GM12878 (cell line): ENCODE data around the gene TNRC6B. TPM values are rescaled to one million over a fixed set of nuclear protein-coding genes. Genes with fewer than 3 reads are reported as not detected.

Source experiments
- ATAC-seq: fragments of 200-7000 bp; cut with Tn5 transposase; 3 replicates; pipeline ENCODE4 v1.9.1; 2020; ENCODE audit warnings: mild to moderate bottlenecking, moderate library complexity
- BruUV-seq: library from RNA; stranded (reverse); fragments of 400-500 nt; replicated peaks from 2 replicates; lab custom pipeline; 2021; lab: Mats Ljungman, UMichigan
- CTCF ChIA-PET: fragments of 300-600 bp; sonication (Branson Sonifier 250); formaldehyde crosslinking; extraction: SDS; loops from one replicate; lab custom pipeline; 2021; ENCODE audit warnings: inconsistent platforms; lab: Yijun Ruan, JAX
- POLR2A ChIA-PET: fragments of 350-600 bp; formaldehyde crosslinking; extraction: SDS; loops from one replicate; lab custom pipeline; 2021; ENCODE audit warnings: inconsistent platforms; lab: Charles Lee
- RAD21 ChIA-PET: fragments of 300-600 bp; sonication (Branson Sonifier 250); formaldehyde crosslinking; loops from one replicate; lab custom pipeline; 2023; ENCODE audit warnings: antibody characterized with exemption; ENCODE audit not compliant: unreplicated experiment; lab: Charles Lee
- SMC1A ChIA-PET: fragments of 300-600 bp; sonication (Branson Sonifier 250); formaldehyde crosslinking; loops from one replicate; lab custom pipeline; 2023; ENCODE audit not compliant: unreplicated experiment, uncharacterized antibody; lab: Charles Lee
- DNase-seq: peaks from one replicate; pipeline ENCODE4 v3.0.0-alpha.2; 2011; ENCODE audit warnings: low read depth, low spot score
- FAIRE-seq: peaks from 3 replicates; lab custom pipeline; 2011; peaks lifted over from hg19 to GRCh38; lab: Jason Lieb, UNC
- H2AFZ ChIP-seq: 2 replicates; pipeline ENCODE4 v1.6.0; 2011; ENCODE audit warnings: low read depth, low read length, control low read depth; ENCODE audit not compliant: control insufficient read depth
- H3K27ac ChIP-seq: 2 replicates; pipeline ENCODE4 v1.5.1; 2011; ENCODE audit warnings: control low read depth; ENCODE audit not compliant: control insufficient read depth, insufficient read depth
- H3K27me3 ChIP-seq, 2 experiments: replicated peaks in 1 of 2; 2 replicates each; pipeline versions ENCODE4 v1.6.0 to v1.6.1; 2011; ENCODE audit warnings: low read length in 1 of 2; ENCODE audit not compliant: control insufficient read depth in 2 of 2, insufficient read depth in 2 of 2
- H3K36me3 ChIP-seq, 2 experiments: 2 replicates each; pipeline ENCODE4 v1.5.1; 2011; ENCODE audit warnings: low read length in 1 of 2; ENCODE audit not compliant: control insufficient read depth in 2 of 2, insufficient read depth in 2 of 2
- H3K4me1 ChIP-seq: 2 replicates; pipeline ENCODE4 v1.6.1; 2011; ENCODE audit warnings: mild to moderate bottlenecking, low read length, moderate library complexity, mixed read lengths; ENCODE audit not compliant: control insufficient read depth, insufficient read depth
- H3K4me2 ChIP-seq: 2 replicates; pipeline ENCODE4 v1.6.0; 2011; ENCODE audit warnings: control low read depth; ENCODE audit not compliant: control insufficient read depth, insufficient read depth
- H3K4me3 ChIP-seq: fragments of 200-600 bp; sonication (generic); 2 replicates; pipeline ENCODE4 v1.5.1; 2016
- H3K79me2 ChIP-seq: 2 replicates; pipeline ENCODE4 v1.6.0; 2011; ENCODE audit warnings: low read length; ENCODE audit not compliant: control insufficient read depth, insufficient read depth
- H3K9ac ChIP-seq: 2 replicates; pipeline ENCODE4 v1.8.0; 2011; ENCODE audit warnings: low read length, control low read depth, mixed read lengths; ENCODE audit not compliant: control insufficient read depth, insufficient read depth
- H3K9me3 ChIP-seq: replicated peaks from 3 replicates; pipeline ENCODE4 v1.5.1; 2011; ENCODE audit warnings: mild to moderate bottlenecking, low read length; ENCODE audit not compliant: control insufficient read depth, insufficient read depth
- H4K20me1 ChIP-seq: 2 replicates; pipeline ENCODE4 v1.6.0; 2011; ENCODE audit not compliant: control insufficient read depth, insufficient read depth
- CBX5 ChIP-seq: sonication (generic); IDR thresholded peaks from 2 replicates; pipeline ENCODE4 v1.6.1; 2016; ENCODE audit warnings: low read depth, moderate library complexity, mild to moderate bottlenecking, inconsistent platforms
- ETV6 ChIP-seq, 2 experiments: fragments of 450-650 bp in 1 of 2; IDR thresholded peaks in 1 of 2; conservative IDR thresholded peaks in 1 of 2; 2 replicates each; pipeline ENCODE4 v1.6.1; 2014; ENCODE audit warnings: antibody characterized with exemption in 1 of 2, borderline replicate concordance in 1 of 2, low read depth in 1 of 2, mild to moderate bottlenecking in 1 of 2, moderate library complexity in 1 of 2
- PAX5 ChIP-seq: IDR thresholded peaks from 2 replicates; pipeline ENCODE4 v1.6.1; 2011; ENCODE audit warnings: low read depth, low read length, borderline replicate concordance
- POU2F2 ChIP-seq: IDR thresholded peaks from 3 replicates; pipeline ENCODE4 v1.6.1; 2011; ENCODE audit warnings: low read depth, mild to moderate bottlenecking, low read length, borderline replicate concordance
- TCF12 ChIP-seq: IDR thresholded peaks from 2 replicates; pipeline ENCODE4 v1.6.1; 2011; ENCODE audit warnings: low read depth, mild to moderate bottlenecking, low read length
- ZNF24 ChIP-seq: fragments of 450-650 bp; IDR thresholded peaks from 2 replicates; pipeline ENCODE4 v1.6.1; 2017; ENCODE audit warnings: antibody characterized with exemption, mild to moderate bottlenecking
- ZNF384 ChIP-seq: IDR thresholded peaks from 2 replicates; pipeline ENCODE4 v1.6.1; 2012; ENCODE audit warnings: low read depth, mild to moderate bottlenecking, low read length, improper control_type of control experiment, borderline replicate concordance
- WGBS: methylation state at CpG from one replicate; pipeline ENCODE4 v1.1.6; 2016; ENCODE audit warnings: low lambda C conversion rate; ENCODE audit not compliant: insufficient replicate concordance, insufficient coverage; ENCODE audit errors: missing lambda C conversion rate; 5-methylcytosine and 5-hydroxymethylcytosine counted together
- in situ Hi-C: fragments of 300-500 bp; cut with MboI; formaldehyde crosslinking; loops from 9 replicates; pipeline ENCODE4 v1.14.3; 2018; ENCODE audit warnings: mixed read lengths
- intact Hi-C: fragments of 100-400 bp; cut with micrococcal nuclease; formaldehyde crosslinking; loops from one replicate; pipeline ENCODE4 v1.14.2; 2022; ENCODE audit not compliant: unreplicated experiment
- polyA plus RNA-seq, 11 experiments: library from polyadenylated mRNA; depleted of rRNA in 4 of 11; unstranded in 6 of 11; stranded (reverse) in 5 of 11; fragments of >200 nt; fragmentation: Nextera tagmentation in 4 of 11; fragmentation: Illumina TruSeq in 1 of 11; extraction: Ambion mirVana in 4 of 11; extraction: Trizol in 1 of 11; gene quantifications; 1 replicate in 1 of 11; 2 replicates in 10 of 11; pipeline versions ENCODE4 v1.2.1 to v1.2.3, GENCODE V29; 2011 to 2016; ENCODE audit warnings: inconsistent platforms in 2 of 11, missing spikeins in 2 of 11, low read depth in 1 of 11
- total RNA-seq, 4 experiments: library from RNA; depleted of rRNA in 3 of 4; stranded (reverse); fragments of >200 nt in 3 of 4; fragmentation: Illumina TruSeq in 1 of 4; extraction: Trizol in 1 of 4; gene quantifications; 2 replicates each; pipeline versions ENCODE4 v1.2.1 to v1.2.3, GENCODE V29; 2013 to 2021
- TF ChIP-seq, protein P1 (sequence below), 3 experiments: IDR thresholded peaks in 2 of 3; conservative IDR thresholded peaks in 1 of 3; 2 replicates each; pipeline ENCODE4 v1.5.1; 2011; ENCODE audit warnings: low read depth in 3 of 3, low read length in 3 of 3, mild to moderate bottlenecking in 3 of 3, control low read depth in 2 of 3, moderate library complexity in 2 of 3, inconsistent platforms in 1 of 3, mixed read lengths in 1 of 3; ENCODE audit not compliant: control insufficient read depth in 2 of 3, insufficient read depth in 1 of 3; ENCODE audit errors: extremely low read depth in 1 of 3
- TF ChIP-seq, protein P2 (sequence below): IDR thresholded peaks from 2 replicates; pipeline ENCODE4 v1.6.1; 2012; ENCODE audit warnings: low read depth, low read length, improper control_type of control experiment
- TF ChIP-seq, protein P3 (sequence below): fragments of 450-650 bp; IDR thresholded peaks from 2 replicates; pipeline ENCODE4 v1.6.1; 2018; ENCODE audit warnings: mild to moderate bottlenecking, low read depth, moderate library complexity; ENCODE audit not compliant: partially characterized antibody
- TF ChIP-seq, protein P4 (sequence below): fragments of 450-650 bp; IDR thresholded peaks from 2 replicates; pipeline ENCODE4 v1.6.1; 2017; ENCODE audit warnings: mild to moderate bottlenecking, low read depth, inconsistent platforms; ENCODE audit not compliant: poor library complexity, severe bottlenecking

TNRC6B gene
- total and polyA plus RNA-seq, 10 of the 15 experiments (the other 5 are each of a cell fraction or from before 2014, with no cell fraction given) = 3.6 to 32.8 (median 16.4) TPM

DNA sequence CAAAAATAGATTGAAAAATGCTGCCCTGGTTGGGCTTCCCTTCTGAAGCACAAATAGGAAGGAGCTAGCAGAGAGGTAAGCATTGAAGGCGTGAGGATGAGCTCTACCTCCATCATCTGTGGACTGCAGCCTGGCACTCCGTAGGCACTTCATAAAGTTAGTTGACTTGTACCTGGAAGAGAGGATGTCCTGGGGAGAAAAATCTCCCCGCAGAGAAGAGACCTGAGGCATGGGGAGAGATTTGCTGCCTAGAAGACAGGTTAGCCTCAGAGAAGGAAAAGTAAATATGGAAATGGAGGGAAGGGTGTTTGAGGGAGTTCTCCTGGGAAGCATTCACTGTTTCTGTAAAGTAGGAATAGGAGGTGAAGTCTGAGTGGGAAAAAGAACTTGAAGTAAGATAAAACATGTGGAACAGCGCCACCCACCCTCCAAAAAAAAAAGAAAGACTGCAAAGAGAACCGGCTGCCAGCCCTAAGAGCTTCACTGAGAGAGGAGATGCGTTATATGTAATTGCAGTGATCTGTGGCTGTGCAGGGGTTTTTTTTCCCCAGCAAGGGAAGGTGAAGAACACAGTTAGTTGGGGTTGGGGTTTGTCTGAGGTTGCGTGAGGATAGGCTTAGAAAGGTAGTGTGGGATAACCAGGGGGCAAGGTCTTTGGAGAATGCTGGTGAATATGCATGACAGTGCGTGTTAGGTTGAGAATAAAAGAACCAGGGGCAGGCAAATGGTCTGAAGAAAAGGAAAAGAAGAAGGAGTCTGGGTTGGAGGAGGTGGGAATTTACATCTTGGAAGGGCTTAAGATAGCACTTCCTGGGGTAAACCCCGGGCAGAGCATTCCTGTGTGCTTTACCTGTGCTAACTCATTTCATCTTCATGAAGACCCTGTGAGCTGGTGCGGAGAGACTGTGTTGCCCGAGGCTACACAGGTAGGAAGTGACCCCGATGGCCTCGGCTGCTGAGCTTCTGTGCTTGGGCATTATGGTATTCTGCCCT, 16.0 kb downstream of the TNRC6B start (continued):
- TF ChIP-seq, protein P1, sequence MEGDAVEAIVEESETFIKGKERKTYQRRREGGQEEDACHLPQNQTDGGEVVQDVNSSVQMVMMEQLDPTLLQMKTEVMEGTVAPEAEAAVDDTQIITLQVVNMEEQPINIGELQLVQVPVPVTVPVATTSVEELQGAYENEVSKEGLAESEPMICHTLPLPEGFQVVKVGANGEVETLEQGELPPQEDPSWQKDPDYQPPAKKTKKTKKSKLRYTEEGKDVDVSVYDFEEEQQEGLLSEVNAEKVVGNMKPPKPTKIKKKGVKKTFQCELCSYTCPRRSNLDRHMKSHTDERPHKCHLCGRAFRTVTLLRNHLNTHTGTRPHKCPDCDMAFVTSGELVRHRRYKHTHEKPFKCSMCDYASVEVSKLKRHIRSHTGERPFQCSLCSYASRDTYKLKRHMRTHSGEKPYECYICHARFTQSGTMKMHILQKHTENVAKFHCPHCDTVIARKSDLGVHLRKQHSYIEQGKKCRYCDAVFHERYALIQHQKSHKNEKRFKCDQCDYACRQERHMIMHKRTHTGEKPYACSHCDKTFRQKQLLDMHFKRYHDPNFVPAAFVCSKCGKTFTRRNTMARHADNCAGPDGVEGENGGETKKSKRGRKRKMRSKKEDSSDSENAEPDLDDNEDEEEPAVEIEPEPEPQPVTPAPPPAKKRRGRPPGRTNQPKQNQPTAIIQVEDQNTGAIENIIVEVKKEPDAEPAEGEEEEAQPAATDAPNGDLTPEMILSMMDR (IDR thresholded peaks at IDR 0.05 in 2 of 3, conservative IDR thresholded peaks at IDR 0.05 in 1 of 3; ENCODE audit: control insufficient read depth in 2 of 3, extremely low read depth in 1 of 3, insufficient read depth in 1 of 3, low read depth in 3 of 3, low read length in 3 of 3) = peak in 2 of 3 experiments; percentile 6 to 26; a peak in 2 of 6 replicates
- TF ChIP-seq POU2F2 (no peak), ETV6 (conservative IDR thresholded peaks at IDR 0.05 in 1 of 2, IDR thresholded peaks at IDR 0.05 in 1 of 2; ENCODE audit: borderline replicate concordance in 1 of 2, low read depth in 1 of 2) (no peak), ZNF384 (no peak)
- TF ChIP-seq, protein P2, sequence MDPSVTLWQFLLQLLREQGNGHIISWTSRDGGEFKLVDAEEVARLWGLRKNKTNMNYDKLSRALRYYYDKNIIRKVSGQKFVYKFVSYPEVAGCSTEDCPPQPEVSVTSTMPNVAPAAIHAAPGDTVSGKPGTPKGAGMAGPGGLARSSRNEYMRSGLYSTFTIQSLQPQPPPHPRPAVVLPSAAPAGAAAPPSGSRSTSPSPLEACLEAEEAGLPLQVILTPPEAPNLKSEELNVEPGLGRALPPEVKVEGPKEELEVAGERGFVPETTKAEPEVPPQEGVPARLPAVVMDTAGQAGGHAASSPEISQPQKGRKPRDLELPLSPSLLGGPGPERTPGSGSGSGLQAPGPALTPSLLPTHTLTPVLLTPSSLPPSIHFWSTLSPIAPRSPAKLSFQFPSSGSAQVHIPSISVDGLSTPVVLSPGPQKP = no peak

DNA sequence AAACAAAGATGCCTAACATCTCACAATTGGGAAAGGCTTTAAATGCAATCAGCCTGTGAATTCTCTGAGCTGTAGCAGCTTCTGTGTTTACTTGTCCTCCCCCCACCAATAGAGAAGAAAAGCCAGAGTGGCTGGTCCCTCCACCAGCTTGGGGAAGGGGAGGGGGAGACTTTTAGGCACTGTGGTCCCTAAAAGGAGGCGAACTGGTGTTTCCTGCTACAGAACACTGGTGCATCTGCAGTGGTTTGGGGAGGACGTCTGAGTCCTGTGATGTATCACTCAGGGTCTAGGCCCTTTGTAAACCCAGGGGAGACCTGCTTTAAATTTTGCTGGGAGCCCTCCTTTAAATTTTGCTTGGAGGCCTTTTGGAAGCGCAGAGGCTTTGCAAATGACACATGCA, 16.9 kb downstream of the TNRC6B start:
- in situ Hi-C loops = no loop called here
- ChIA-PET SMC1A (interaction anchor here (0.5 to 5.7 kb wide), 5 partner anchors 12 to 960 kb away, joined by 3 to 43 read pairs (median 4); partner anchors contain the start of gene TNRC6B), RAD21 (interaction anchor here (0.6 to 1.5 kb wide), 4 partner anchors 9 to 152 kb away, joined by 3 read pairs; partner anchors contain the start of gene ADSL), CTCF (interaction anchor here (1.6 kb wide), 1 partner anchor 13 kb away, joined by 3 read pairs; no protein-coding TSS in a partner anchor), POLR2A (interaction anchor here (0.5 to 1.6 kb wide), 3 partner anchors 17 to 45 kb away, joined by 3 read pairs; partner anchors contain the start of gene TNRC6B)
- H3K4me2 ChIP-seq = no peak overlapping the region
- no peaks in the 10 kb centered on the region for H3K9me3 ChIP-seq
- intact Hi-C loops = no loop called here
- no peaks in the 10 kb centered on the region for H4K20me1 ChIP-seq
- no peak overlapping the region for H3K4me3 ChIP-seq
- no peak overlapping the region for H3K27ac ChIP-seq
- no peak for DNase-seq
- no peaks in the 10 kb centered on the region for H3K27me3 ChIP-seq
- WGBS = 80% methylated on average over 3 of the region's 3 CpGs
- FAIRE-seq = no peak
- no peak overlapping the region for H2AFZ ChIP-seq
- peaks cover 15% of the 10 kb centered on the region for H3K4me1 ChIP-seq
- peaks cover 35% of the 10 kb centered on the region for H3K79me2 ChIP-seq
- H3K9ac ChIP-seq = no peak overlapping the region
- peaks cover 0 to 3% of the 10 kb centered on the region in 2 experiments; a peak in 1 of 4 replicates for H3K36me3 ChIP-seq
- ATAC-seq = no peak
- BruUV-seq = no TSS peak
- TF ChIP-seq, protein P3, sequence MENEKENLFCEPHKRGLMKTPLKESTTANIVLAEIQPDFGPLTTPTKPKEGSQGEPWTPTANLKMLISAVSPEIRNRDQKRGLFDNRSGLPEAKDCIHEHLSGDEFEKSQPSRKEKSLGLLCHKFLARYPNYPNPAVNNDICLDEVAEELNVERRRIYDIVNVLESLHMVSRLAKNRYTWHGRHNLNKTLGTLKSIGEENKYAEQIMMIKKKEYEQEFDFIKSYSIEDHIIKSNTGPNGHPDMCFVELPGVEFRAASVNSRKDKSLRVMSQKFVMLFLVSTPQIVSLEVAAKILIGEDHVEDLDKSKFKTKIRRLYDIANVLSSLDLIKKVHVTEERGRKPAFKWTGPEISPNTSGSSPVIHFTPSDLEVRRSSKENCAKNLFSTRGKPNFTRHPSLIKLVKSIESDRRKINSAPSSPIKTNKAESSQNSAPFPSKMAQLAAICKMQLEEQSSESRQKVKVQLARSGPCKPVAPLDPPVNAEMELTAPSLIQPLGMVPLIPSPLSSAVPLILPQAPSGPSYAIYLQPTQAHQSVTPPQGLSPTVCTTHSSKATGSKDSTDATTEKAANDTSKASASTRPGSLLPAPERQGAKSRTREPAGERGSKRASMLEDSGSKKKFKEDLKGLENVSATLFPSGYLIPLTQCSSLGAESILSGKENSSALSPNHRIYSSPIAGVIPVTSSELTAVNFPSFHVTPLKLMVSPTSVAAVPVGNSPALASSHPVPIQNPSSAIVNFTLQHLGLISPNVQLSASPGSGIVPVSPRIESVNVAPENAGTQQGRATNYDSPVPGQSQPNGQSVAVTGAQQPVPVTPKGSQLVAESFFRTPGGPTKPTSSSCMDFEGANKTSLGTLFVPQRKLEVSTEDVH = no peak
- TF ChIP-seq ZNF24 (no peak), CBX5 (no peak), TCF12 (no peak), PAX5 (no peak)
- TF ChIP-seq, protein P4, sequence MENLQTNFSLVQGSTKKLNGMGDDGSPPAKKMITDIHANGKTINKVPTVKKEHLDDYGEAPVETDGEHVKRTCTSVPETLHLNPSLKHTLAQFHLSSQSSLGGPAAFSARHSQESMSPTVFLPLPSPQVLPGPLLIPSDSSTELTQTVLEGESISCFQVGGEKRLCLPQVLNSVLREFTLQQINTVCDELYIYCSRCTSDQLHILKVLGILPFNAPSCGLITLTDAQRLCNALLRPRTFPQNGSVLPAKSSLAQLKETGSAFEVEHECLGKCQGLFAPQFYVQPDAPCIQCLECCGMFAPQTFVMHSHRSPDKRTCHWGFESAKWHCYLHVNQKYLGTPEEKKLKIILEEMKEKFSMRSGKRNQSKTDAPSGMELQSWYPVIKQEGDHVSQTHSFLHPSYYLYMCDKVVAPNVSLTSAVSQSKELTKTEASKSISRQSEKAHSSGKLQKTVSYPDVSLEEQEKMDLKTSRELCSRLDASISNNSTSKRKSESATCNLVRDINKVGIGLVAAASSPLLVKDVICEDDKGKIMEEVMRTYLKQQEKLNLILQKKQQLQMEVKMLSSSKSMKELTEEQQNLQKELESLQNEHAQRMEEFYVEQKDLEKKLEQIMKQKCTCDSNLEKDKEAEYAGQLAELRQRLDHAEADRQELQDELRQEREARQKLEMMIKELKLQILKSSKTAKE = no peak
